HG03066 (cell line): ENCODE measurements around the gene PLAC1.

Source experiments
- ATAC-seq: cut with Tn5 transposase; IDR thresholded peaks from one replicate; pipeline ENCODE4 v1.9.1; 2021; ENCODE audit warnings: low read depth; ENCODE audit not compliant: unreplicated experiment

PLAC1 gene

DNA sequence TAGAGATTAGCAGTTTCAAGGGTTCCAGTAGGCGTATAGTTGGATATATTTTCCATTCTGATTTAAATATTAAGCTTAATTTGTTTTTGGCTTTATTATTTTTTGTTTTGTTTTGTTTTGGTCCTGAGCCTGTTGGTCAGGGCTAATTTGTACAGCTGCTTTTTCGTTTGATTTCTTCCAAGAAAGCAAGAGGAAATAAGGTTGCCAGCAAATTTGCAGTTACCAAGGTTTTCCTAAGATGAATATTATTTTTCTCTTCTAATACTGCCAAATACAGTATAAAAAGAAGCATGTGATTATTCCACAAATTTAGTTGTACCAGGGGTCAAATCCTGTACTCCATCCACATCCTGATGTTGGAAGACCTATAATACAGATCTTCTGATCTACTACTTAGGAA is 24.9 kb downstream of the PLAC1 start:
- no peak for ATAC-seq

GRCh38 chrX:134632355-134632754 is 25.9 kb downstream of the PLAC1 start:
- no peak for ATAC-seq

- no peak for ATAC-seq
Measured at GRCh38 chrX:134631426-134632346, 26.6 kb downstream of the PLAC1 start.

DNA sequence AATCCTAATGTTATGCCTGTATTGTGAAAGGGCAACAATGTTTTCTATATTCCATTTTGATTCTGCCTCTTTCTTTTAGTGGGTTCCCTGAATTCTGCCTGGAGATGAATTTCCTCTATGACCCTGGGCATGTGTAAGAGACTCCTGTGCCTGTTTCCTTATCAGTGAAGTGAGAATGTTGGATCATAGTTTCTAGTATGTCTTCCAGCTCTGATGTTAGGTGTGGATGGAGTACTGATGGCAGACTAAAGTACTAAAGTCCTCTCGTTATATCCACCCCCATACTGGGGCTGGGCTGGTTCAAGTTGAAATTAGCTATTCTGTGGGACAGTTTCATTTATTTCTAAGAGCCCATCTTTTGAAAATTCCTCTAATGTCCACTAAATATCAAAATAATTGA is 29.6 kb downstream of the PLAC1 start:
- no peak for ATAC-seq

- ATAC-seq, result no peak
Measured at GRCh38 chrX:134626434-134626833, 31.8 kb downstream of the PLAC1 start.

DNA sequence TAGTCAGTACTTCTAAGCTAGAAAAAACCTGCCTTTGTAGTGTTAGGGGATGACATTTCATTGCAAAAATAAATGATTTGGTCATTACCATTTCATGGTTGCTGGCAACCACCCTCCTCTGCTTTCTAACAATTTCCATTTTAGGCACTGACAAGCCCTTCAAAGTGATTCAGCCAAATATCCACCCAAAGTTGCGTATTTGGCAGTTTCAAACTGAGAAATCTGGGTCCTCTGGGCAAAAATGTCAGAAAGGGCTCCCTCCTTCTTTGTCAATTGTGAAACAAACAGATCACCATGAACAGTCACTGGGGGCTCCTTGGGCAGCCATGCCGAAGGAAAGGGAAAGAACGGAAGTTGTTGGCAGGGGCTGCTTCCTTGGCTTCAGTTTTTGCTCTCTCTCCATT is 33.0 kb downstream of the PLAC1 start:
- no peak for ATAC-seq

- no peak for ATAC-seq
Measured at GRCh38 chrX:134624046-134624430, 34.2 kb downstream of the PLAC1 start.

GRCh38 chrX:134623293-134624045 is 34.8 kb downstream of the PLAC1 start:
- no peak for ATAC-seq

DNA sequence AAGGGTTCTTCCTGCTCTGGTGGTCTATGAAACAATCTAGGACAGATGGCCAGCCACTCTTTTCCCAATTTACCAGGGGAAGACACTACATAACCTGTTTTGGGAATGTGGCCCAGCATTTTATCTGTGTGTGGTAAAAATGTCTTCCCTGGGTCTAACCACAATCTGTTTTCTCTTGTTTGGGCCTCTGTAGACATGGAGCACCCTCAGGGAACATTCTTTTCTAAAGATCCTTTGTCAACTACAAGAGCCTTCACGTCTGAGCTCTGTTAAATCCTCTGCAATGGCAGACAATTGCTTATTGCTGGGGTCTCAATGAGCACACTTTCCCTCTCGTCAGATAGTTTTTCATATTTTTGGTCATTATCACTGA is 35.5 kb downstream of the PLAC1 start:
- no peak for ATAC-seq

GRCh38 chrX:134622056-134622812 is 36.0 kb downstream of the PLAC1 start:
- peak; percentile 91 for ATAC-seq

DNA sequence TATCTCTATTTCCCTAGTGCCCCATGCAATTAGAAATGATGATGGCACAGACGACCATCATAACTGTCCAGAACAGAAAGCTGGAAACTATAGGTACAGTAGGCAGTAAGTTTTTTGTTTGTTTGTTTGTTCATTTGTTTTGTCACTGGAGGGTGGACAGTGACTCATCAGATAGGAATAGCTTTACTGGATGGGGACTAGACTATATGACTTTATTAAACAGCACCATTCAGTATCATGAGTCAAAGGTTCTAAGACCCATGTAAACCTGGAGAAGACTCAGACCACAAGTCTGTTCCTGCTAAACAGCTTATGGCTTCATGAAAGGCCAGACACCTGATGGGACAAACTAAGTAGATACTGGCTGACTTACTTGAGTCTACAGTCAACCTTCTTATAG is 38.4 kb downstream of the PLAC1 start:
- no peak for ATAC-seq

GRCh38 chrX:134613396-134613795 is 44.9 kb downstream of the PLAC1 start:
- no peak for ATAC-seq

GRCh38 chrX:134608153-134608552 is 50.1 kb downstream of the PLAC1 start:
- ATAC-seq, result no peak

DNA sequence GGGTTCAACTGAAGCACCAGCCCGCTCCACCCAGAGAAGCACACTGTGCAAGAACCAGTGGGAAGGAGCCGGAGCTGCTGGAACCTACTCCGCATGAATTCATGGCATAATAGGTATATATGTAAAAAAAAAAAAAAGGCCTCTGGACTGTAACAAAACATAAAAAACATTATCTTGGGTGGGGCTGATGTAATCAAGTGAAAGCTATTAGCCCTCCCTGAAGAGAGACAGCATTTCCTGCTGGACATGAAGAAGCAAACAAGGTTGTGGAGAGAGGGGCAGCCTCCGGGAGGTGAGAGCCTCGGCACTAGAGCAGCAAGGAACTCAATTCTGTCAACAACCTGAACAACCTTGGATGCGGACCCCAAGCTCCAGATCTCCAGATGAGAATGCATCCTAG is 50.7 kb downstream of the PLAC1 start:
- ATAC-seq, result no peak

- no peak for ATAC-seq
Measured at GRCh38 chrX:134604701-134605311, 53.5 kb downstream of the PLAC1 start.

DNA sequence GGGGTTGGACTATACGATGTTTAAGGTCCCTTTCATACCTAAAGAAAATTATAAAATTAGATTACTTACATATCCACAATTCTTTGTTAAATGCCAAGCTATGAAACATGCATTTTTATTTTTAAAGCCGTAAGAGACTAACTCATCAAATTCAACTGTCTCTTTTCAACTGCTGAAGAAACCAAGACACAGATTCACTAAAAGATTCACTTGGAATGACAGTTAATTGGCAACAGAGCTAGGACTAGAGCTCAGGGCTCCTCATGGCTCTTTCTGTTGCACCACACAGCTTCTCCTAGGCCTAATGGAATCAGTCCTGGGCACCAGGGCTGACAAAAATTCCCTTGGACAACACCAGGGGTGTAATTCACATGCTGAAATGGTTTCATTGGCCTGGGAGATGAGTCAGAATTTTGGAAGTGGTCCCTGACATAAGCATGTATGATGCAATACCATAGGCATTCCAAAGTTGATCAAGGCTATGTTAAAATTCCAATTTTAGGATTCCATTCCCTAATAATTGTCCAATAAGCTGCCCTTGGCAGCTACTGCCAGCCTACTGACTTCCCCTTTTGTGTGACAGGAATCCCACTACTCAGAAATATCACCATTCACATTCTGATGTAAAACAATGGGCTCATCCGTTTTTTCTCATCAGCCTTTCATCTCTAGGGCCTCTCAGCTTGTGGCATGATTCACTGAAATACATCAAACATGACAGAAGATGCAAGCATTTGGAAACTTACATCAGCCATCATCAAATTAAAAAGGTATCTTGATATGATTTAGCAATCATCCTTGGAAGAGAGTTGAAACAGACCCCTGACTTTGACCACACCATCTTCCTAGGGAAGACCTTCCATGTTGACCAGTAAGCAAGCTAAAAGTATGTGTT is 54.2 kb downstream of the PLAC1 start:
- ATAC-seq, result no peak

- no peak for ATAC-seq
Measured at GRCh38 chrX:134602410-134602809, 55.9 kb downstream of the PLAC1 start.

- no peak for ATAC-seq
Measured at GRCh38 chrX:134601240-134601765, 57.0 kb downstream of the PLAC1 start.

GRCh38 chrX:134600714-134601113 is 57.6 kb downstream of the PLAC1 start:
- ATAC-seq, result no peak
